ENCODE results near the gene PLPP3. TPM values are rescaled to one million over a fixed set of nuclear protein-coding genes. Genes with fewer than 3 reads are reported as not detected.

Gene PLPP3
- total RNA-seq, 2 experiments from 2014 or later: not detected

- Histone ChIP-seq H3K4me1 (ENCODE audit: insufficient read depth, low read length) (no peaks in the 10 kb centered on the region), H3K9me3 (ENCODE audit: control insufficient read depth in 1 of 2, insufficient read depth in 1 of 2, low read length in 2 of 2) (no peaks in the 10 kb centered on the region), H3K36me3 (ENCODE audit: insufficient read depth, low read length) (no peaks in the 10 kb centered on the region), H3K27ac (ENCODE audit: low read depth in 1 of 2, low read length in 2 of 2) (no peak overlapping the region), H3K4me3 (ENCODE audit: low read length) (no peak overlapping the region), H3K27me3 (ENCODE audit: control insufficient read depth in 1 of 2, insufficient read depth in 2 of 2, low read length in 2 of 2) (no peaks in the 10 kb centered on the region)
- Mint-ChIP-seq H3K4me1 (ENCODE audit: low read depth) (no peaks in the 10 kb centered on the region), H3K27ac (no peak overlapping the region), H3K9me3 (peaks cover 2% of the 10 kb centered on the region), H3K4me3 (no peak overlapping the region), H3K36me3 (ENCODE audit: low read depth) (no peaks in the 10 kb centered on the region), H3K27me3 (peaks cover 5% of the 10 kb centered on the region)
- POLR2A ChIA-PET: no interaction called here
- CTCF ChIA-PET: no interaction called here
- intact Hi-C loops (cut with DNase I, micrococcal nuclease): no loop called here
- no peak for TF ChIP-seq CTCF (IDR thresholded peaks at IDR 0.05)
- ATAC-seq (ENCODE audit: poor library complexity) (no peak), DNase-seq (no peak)
These were observed 115.1 kb downstream of the PLPP3 start for GRCh38 chr1:56464294-56464693.

- intact Hi-C loops (cut with DNase I, micrococcal nuclease): no loop called here
- Histone ChIP-seq H3K4me1 (ENCODE audit: insufficient read depth, low read length) (no peaks in the 10 kb centered on the region), H3K36me3 (ENCODE audit: insufficient read depth, low read length) (no peaks in the 10 kb centered on the region), H3K9me3 (ENCODE audit: control insufficient read depth in 1 of 2, insufficient read depth in 1 of 2, low read length in 2 of 2) (no peaks in the 10 kb centered on the region), H3K4me3 (ENCODE audit: low read length) (no peak overlapping the region), H3K27ac (ENCODE audit: low read depth in 1 of 2, low read length in 2 of 2) (no peak overlapping the region), H3K27me3 (ENCODE audit: control insufficient read depth in 1 of 2, insufficient read depth in 2 of 2, low read length in 2 of 2) (no peaks in the 10 kb centered on the region)
- ATAC-seq (ENCODE audit: poor library complexity) (no peak), DNase-seq (no peak)
- POLR2A ChIA-PET: no interaction called here
- H3K36me3 Mint-ChIP-seq (ENCODE audit: low read depth): no peaks in the 10 kb centered on the region
- TF ChIP-seq CTCF (IDR thresholded peaks at IDR 0.05): no peak
- no peak overlapping the region for H3K4me3 Mint-ChIP-seq
- peaks cover 2% of the 10 kb centered on the region for H3K9me3 Mint-ChIP-seq
- H3K27ac Mint-ChIP-seq: no peak overlapping the region
- peaks cover 5% of the 10 kb centered on the region for H3K27me3 Mint-ChIP-seq
- H3K4me1 Mint-ChIP-seq (ENCODE audit: low read depth): no peaks in the 10 kb centered on the region
- CTCF ChIA-PET: no interaction called here
These were observed 116.0 kb downstream of the PLPP3 start for GRCh38 chr1:56463376-56463775.

GRCh38 chr1:56462209-56462608 is 117.2 kb downstream of the PLPP3 start:
- no peak overlapping the region for H3K27ac ChIP-seq (ENCODE audit: low read depth in 1 of 2, low read length in 2 of 2)
- H3K4me3 ChIP-seq (ENCODE audit: low read length): no peak overlapping the region
- ChIA-PET CTCF (no interaction called here), POLR2A (no interaction called here)
- no peaks in the 10 kb centered on the region for H3K4me1 ChIP-seq (ENCODE audit: insufficient read depth, low read length)
- DNase-seq (no peak), ATAC-seq (ENCODE audit: poor library complexity) (no peak)
- H3K27ac Mint-ChIP-seq: no peak overlapping the region
- TF ChIP-seq CTCF (IDR thresholded peaks at IDR 0.05): no peak
- no peaks in the 10 kb centered on the region for H3K9me3 ChIP-seq (ENCODE audit: control insufficient read depth in 1 of 2, insufficient read depth in 1 of 2, low read length in 2 of 2)
- H3K36me3 ChIP-seq (ENCODE audit: insufficient read depth, low read length): no peaks in the 10 kb centered on the region
- H3K4me3 Mint-ChIP-seq: no peak overlapping the region
- H3K36me3 Mint-ChIP-seq (ENCODE audit: low read depth): no peaks in the 10 kb centered on the region
- no peaks in the 10 kb centered on the region for H3K27me3 ChIP-seq (ENCODE audit: control insufficient read depth in 1 of 2, insufficient read depth in 2 of 2, low read length in 2 of 2)
- peaks cover 2% of the 10 kb centered on the region for H3K9me3 Mint-ChIP-seq
- intact Hi-C loops (cut with DNase I, micrococcal nuclease): no loop called here
- peaks cover 5% of the 10 kb centered on the region for H3K27me3 Mint-ChIP-seq
- H3K4me1 Mint-ChIP-seq (ENCODE audit: low read depth): no peaks in the 10 kb centered on the region
